K562 (cell line): ENCODE measurements around the gene LSS. TPM values are rescaled to one million over a fixed set of nuclear protein-coding genes. Genes with fewer than 3 reads are reported as not detected.

Experiments
- CHD7 ChIP-seq: fragments of 200-600 bp; sonication (generic); IDR thresholded peaks from one replicate; pipeline ENCODE4 v1.6.1; 2012; ENCODE audit warnings: mild to moderate bottlenecking, low read depth, low read length, inconsistent platforms
- PTTG1 ChIP-seq: fragments of 450-650 bp; IDR thresholded peaks from 2 replicates; pipeline ENCODE4 v1.6.1; 2016; ENCODE audit warnings: low read depth, mild to moderate bottlenecking, missing genetic modification characterization, missing compliant biosample characterization
- ZBTB40 ChIP-seq, 2 experiments: fragments of 450-650 bp in 1 of 2; sonication (generic) in 1 of 2; formaldehyde crosslinking in 1 of 2; IDR thresholded peaks; 2 replicates each; pipeline versions ENCODE4 v1.7.1 to v1.9.0; 2016 to 2022; ENCODE audit warnings: inconsistent platforms in 1 of 2, mild to moderate bottlenecking in 1 of 2, missing genetic modification reagents in 1 of 2
- ZNF217 ChIP-seq: sonication (generic); formaldehyde crosslinking; IDR thresholded peaks from 2 replicates; pipeline ENCODE4 v1.8.0; 2022; ENCODE audit warnings: mild to moderate bottlenecking, missing genetic modification reagents
- polyA plus RNA-seq, 8 experiments: library from polyadenylated mRNA; depleted of rRNA in 4 of 8; stranded (reverse) in 5 of 8; unstranded in 3 of 8; fragments of >200 nt; fragmentation: Nextera tagmentation in 2 of 8; fragmentation: Illumina TruSeq in 1 of 8; extraction: Ambion mirVana in 2 of 8; extraction: Trizol in 1 of 8; gene quantifications; 2 replicates each; pipeline versions ENCODE4 v1.2.1 to v1.2.3, GENCODE V29; 2011 to 2014; ENCODE audit warnings: inconsistent platforms in 1 of 8, missing spikeins in 1 of 8
- total RNA-seq, 7 experiments: library from RNA; depleted of rRNA in 6 of 7; stranded (reverse); fragments of >200 nt in 6 of 7; fragmentation: Illumina TruSeq in 2 of 7; extraction: Trizol in 2 of 7; gene quantifications; 2 replicates each; pipeline versions ENCODE4 v1.2.1 to v1.2.3, GENCODE V29; 2011 to 2021; ENCODE audit warnings: low replicate concordance in 1 of 7

The LSS gene
- total and polyA plus RNA-seq, 9 of the 15 experiments (the other 6 are each of a cell fraction or from before 2014, with no cell fraction given): 2.2 to 89.5 (median 37.4) TPM

DNA sequence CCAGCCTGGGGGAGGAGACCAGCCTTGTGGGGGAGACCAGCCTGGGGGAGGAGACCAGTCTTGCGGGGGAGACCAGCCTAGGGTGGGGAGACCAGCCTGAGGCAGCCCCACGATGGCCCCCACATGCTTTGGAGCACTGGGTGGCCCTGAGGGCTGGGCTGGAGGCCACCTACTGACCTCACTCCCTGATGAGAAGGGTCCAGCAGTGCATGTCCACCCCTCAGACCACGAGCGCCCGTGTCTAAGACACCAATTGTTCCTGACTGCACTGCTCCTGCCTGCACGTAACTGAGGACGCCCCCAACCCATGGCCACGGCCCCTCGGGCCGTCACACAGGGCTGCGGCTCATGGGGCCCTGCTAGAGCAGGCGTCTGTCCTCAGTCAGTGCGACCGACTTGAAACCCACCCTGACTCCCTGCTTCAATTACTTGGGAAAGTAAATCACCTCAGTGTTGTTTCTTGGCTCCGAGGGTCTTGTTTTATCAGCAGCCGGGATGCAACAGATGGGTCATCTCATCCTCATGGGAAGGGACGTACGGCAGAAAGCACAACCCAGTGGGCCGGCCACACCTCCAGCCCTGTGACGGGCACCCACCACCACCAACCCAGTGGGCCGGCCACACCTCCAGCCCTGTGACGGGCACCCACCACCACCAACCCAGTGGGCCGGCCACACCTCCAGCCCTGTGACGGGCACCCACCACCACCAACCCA is 44.5 kb downstream of the LSS start, which contains the start of gene SPATC1L (continued):
- TF ChIP-seq CHD7 (no peak), ZBTB40 (IDR thresholded peaks at IDR 0.05) (peak; percentile 42; the same call in 1 of the 2 replicates), ZBTB40 (CRISPR knock-in tag; IDR thresholded peaks at IDR 0.05) (no peak), ZNF217 (no peak), PTTG1 (no peak)
